Measurements from ENCODE around the gene RBM44.

Gene RBM44

GRCh38 chr2:237886685-237887481 lies 88.3 kb downstream of the RBM44 start:
- no peak for DNase-seq

GRCh38 chr2:237888389-237888788 lies 89.8 kb downstream of the RBM44 start:
- DNase-seq = no peak

GRCh38 chr2:237889016-237889415 lies 90.4 kb downstream of the RBM44 start:
- no peak for DNase-seq

GRCh38 chr2:237889811-237890210 lies 91.2 kb downstream of the RBM44 start:
- no peak for DNase-seq
